ENCODE results near the gene TMEM161A. TPM values are rescaled to one million over a fixed set of nuclear protein-coding genes. Genes with fewer than 3 reads are reported as not detected.

TMEM161A gene
- total and polyA plus RNA-seq, 9 of the 15 experiments (the other 6 are each of a cell fraction or from before 2014, with no cell fraction given): 0.63 to 92.3 (median 38.9) TPM

GRCh38 chr19:19113040-19113626 lies 25.1 kb downstream of the TMEM161A start (continued):
- TF ChIP-seq FOXA1 (IDR thresholded peaks at IDR 0.05; ENCODE audit: borderline replicate concordance): no peak
- TF ChIP-seq SMC3 (conservative IDR thresholded peaks at IDR 0.05; ENCODE audit: insufficient read depth, low read depth, low read length): peak; percentile 43; the same call in 1 of the 2 replicates
- peak; percentile 44 for TF ChIP-seq POLR2A (conservative IDR thresholded peaks at IDR 0.05)
- no peak for TF ChIP-seq RBM17 (IDR thresholded peaks at IDR 0.05; ENCODE audit: borderline replicate concordance, low read depth, low read length)
- TF ChIP-seq POLR2AphosphoS5 (IDR thresholded peaks at IDR 0.05; ENCODE audit: control insufficient read depth, insufficient read depth, low read depth, low read length): no peak
- no peak for TF ChIP-seq ZNF12 (CRISPR knock-in tag; IDR thresholded peaks at IDR 0.05)
- no peak for TF ChIP-seq XRCC3 (IDR thresholded peaks at IDR 0.05)
- TF ChIP-seq ZNF398 (CRISPR knock-in tag; IDR thresholded peaks at IDR 0.05): no peak
- TF ChIP-seq, protein P1, sequence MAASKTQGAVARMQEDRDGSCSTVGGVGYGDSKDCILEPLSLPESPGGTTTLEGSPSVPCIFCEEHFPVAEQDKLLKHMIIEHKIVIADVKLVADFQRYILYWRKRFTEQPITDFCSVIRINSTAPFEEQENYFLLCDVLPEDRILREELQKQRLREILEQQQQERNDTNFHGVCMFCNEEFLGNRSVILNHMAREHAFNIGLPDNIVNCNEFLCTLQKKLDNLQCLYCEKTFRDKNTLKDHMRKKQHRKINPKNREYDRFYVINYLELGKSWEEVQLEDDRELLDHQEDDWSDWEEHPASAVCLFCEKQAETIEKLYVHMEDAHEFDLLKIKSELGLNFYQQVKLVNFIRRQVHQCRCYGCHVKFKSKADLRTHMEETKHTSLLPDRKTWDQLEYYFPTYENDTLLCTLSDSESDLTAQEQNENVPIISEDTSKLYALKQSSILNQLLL (CRISPR knock-in tag; IDR thresholded peaks at IDR 0.05; ENCODE audit: borderline replicate concordance): no peak
- no peak for TF ChIP-seq STAT5A (IDR thresholded peaks at IDR 0.05; ENCODE audit: borderline replicate concordance, low read length)
- TF ChIP-seq, protein P2, sequence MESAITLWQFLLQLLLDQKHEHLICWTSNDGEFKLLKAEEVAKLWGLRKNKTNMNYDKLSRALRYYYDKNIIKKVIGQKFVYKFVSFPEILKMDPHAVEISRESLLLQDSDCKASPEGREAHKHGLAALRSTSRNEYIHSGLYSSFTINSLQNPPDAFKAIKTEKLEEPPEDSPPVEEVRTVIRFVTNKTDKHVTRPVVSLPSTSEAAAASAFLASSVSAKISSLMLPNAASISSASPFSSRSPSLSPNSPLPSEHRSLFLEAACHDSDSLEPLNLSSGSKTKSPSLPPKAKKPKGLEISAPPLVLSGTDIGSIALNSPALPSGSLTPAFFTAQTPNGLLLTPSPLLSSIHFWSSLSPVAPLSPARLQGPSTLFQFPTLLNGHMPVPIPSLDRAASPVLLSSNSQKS (CRISPR knock-in tag; IDR thresholded peaks at IDR 0.05): no peak
- peak; percentile 12 for TF ChIP-seq NFYB (IDR thresholded peaks at IDR 0.05; ENCODE audit: extremely low read depth, insufficient read length)
- no peak for TF ChIP-seq ZNF707 (CRISPR knock-in tag; conservative IDR thresholded peaks at IDR 0.05)
- TF ChIP-seq FOXO4 (CRISPR knock-in tag; IDR thresholded peaks at IDR 0.05): no peak
- no peak for TF ChIP-seq PRPF4 (IDR thresholded peaks at IDR 0.05; ENCODE audit: insufficient read depth, low read depth, low read length, poor library complexity, severe bottlenecking)
- TF ChIP-seq ZBTB7A (IDR thresholded peaks at IDR 0.05; ENCODE audit: borderline replicate concordance, control insufficient read depth, low read depth, low read length): 0 out of 2 replicates have a peak, but pooled peaks have one; percentile 24
- TF ChIP-seq E4F1 (CRISPR knock-in tag; IDR thresholded peaks at IDR 0.05; ENCODE audit: borderline replicate concordance): no peak
